ENCODE measurements around the gene BRD1. TPM values are rescaled to one million over a fixed set of nuclear protein-coding genes. Genes with fewer than 3 reads are reported as not detected.

BRD1 gene
- total RNA-seq (ENCODE audit: low replicate concordance): 20.4 and 20.6 TPM in 2 replicates

DNA sequence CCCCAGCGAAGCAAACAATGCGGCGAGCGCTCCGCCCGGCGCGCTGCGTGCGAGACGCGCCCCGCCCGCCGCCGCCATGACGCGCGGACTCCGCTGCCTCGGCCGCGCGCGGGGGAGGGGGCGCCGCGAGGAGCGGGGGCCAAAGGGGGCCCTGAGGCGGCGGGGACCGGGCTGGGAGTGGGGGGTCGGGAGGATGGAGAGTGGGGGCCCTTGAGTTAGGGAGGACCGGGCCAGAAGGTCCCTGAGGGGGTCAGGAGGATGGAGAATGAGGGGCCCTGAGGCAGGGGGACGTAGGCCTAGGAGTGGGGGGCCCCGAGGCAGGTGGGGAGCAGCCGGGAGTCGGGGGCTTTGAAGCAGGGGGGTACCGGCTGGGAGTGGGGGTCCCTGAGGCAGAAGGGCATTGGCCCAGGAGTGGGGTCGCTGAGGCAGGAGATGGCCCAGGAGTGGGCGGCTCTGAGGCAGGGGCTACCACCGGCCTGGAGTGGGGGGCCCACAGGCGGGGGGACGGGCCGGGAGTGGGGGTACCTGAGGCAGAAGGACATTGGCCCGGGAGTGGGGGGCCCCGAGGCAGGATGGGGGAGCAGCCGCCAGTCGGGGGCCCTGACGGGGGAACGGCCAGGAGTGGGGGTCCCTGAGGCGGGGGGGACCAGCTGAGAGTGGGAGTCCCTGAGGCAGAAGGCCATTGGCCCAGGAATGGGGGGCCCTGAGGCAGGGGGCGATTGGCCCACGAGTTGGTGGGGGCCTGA, at the start of gene BRD1:
TSS of gene BRD1 (minus strand) at position 21 of the 746 bp plus-strand sequence. CDS start 3,556 bp downstream, outside the sequence.

DNA sequence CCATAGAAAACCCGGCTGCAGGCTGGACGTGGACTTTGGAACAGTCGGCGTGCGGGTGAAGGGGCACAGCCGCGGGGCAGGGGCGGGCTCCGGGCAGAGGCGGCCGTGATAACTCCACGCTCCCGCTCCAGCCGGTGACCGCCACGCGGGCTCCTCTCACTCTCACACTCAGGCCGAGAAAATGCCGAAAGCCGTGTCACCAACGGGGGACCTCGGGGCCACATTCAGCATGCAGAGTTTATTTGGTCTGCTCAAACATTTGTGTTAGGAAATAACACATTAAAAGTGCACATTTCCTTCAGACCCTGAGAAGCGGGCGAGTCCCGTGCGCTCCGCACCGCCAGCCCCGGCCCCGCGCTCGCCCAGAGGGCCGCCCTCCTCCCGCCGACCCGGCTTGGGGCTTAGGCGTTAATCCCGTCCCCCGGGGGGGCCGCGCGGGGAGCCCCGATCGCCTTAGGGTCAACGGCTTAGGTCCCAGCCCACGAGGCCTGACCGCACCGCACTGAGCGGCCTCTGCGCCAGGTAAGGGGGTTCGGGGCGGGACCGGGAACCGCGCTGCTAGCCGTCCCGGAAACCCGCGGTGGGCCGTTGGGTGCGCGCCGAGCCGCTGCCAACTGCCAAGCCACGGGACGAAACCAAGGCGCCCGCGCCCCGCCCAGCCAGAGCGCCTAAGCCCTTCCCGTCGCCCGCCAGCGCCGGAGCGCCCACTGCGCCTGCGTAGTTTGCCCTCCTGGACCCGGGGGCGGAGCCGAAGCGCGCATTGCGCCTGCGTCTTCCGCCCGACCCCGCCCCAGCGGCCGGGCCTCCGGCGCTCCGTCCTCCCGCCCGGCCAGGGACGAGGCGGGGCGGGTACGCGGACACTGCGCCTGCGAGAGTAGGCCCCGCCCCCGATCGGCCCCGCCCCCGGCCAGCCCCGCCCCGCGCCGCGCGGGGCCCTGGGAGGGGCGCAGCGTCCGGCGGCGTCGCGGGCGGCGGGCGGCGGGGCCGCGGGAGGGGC, 25.5 kb upstream of the BRD1 start, which contains the start of gene ZBED4:
TSS of gene ZBED4 (plus strand) at position 947 of the 997 bp plus-strand sequence. CDS start 29,819 bp downstream, outside the sequence.

Other genes with a start within 250 kb of the BRD1 start
- 4.7 and 10.1 TPM in 2 replicates for gene ZBED4, start 26.0 kb upstream of the BRD1 start, total RNA-seq (ENCODE audit: low replicate concordance)
- gene ALG12, start 90.6 kb upstream of the BRD1 start, total RNA-seq (ENCODE audit: low replicate concordance): 11.4 and 18.5 TPM in 2 replicates
- gene CRELD2, start 90.8 kb upstream of the BRD1 start, total RNA-seq (ENCODE audit: low replicate concordance): 82.2 and 95.2 TPM in 2 replicates
- 20.9 and 21.4 TPM in 2 replicates for gene PIM3, start 132.9 kb upstream of the BRD1 start, total RNA-seq (ENCODE audit: low replicate concordance)
- not detected in 2 replicates for gene IL17REL, start 184.9 kb upstream of the BRD1 start, total RNA-seq (ENCODE audit: low replicate concordance)
- gene TTLL8, start 230.4 kb upstream of the BRD1 start, total RNA-seq (ENCODE audit: low replicate concordance): not detected in 2 replicates

Data from smooth muscle cell of the coronary artery (primary cell).